GM13977 (cell line): ENCODE measurements around the gene BTBD2.

Experiments
- DNase-seq: peaks from one replicate; pipeline ENCODE4 v3.0.0; 2012; ENCODE audit warnings: low spot score
- CTCF ChIP-seq: IDR thresholded peaks from 2 replicates; pipeline ENCODE4 v1.5.1; 2012; ENCODE audit warnings: mild to moderate bottlenecking, control low read depth; ENCODE audit not compliant: insufficient read depth; ENCODE audit errors: extremely low read depth, missing control alignments
- in situ Hi-C: fragments of 300-500 bp; cut with MboI; formaldehyde crosslinking; loops from one replicate; pipeline ENCODE4 v1.12.0; 2022; ENCODE audit warnings: low sequenced_read_pairs, low pct_unique_long_range_greater_than_20kb, mixed read lengths, inconsistent platforms; ENCODE audit not compliant: unreplicated experiment

The BTBD2 gene

GRCh38 chr19:1974381-1975161 is 40.9 kb downstream of the BTBD2 start:
- no peak for TF ChIP-seq CTCF
- no peak for DNase-seq
- in situ Hi-C loops: no loop called here

GRCh38 chr19:1970806-1971502 is 44.6 kb downstream of the BTBD2 start:
- TF ChIP-seq CTCF: no peak
- no peak for DNase-seq
- in situ Hi-C loops: no loop called here

- no peak for DNase-seq
- in situ Hi-C loops: no loop called here
- TF ChIP-seq CTCF: no peak
Observed at GRCh38 chr19:1970003-1970805, 45.3 kb downstream of the BTBD2 start.

- no peak for TF ChIP-seq CTCF
- in situ Hi-C loops: no loop called here
- no peak for DNase-seq
Observed at GRCh38 chr19:1969176-1970002, 46.1 kb downstream of the BTBD2 start.

- DNase-seq: no peak
- TF ChIP-seq CTCF: no peak
- in situ Hi-C loops: no loop called here
Observed at GRCh38 chr19:1968279-1969175, 47.0 kb downstream of the BTBD2 start.
